HCT116 (cell line): ENCODE data around the gene KIRREL3.

Experiments used
- ATF3 ChIP-seq: IDR thresholded peaks from 2 replicates; pipeline ENCODE4 v1.6.1; 2012
- CTCF ChIP-seq, 3 experiments: fragments of 200-600 bp in 1 of 3; sonication (generic) in 1 of 3; IDR thresholded peaks in 2 of 3; conservative IDR thresholded peaks in 1 of 3; 2 replicates each; pipeline ENCODE4 v1.5.1; 2012 to 2017; ENCODE audit warnings: low read depth in 2 of 3, low read length in 2 of 3, antibody characterized with exemption in 1 of 3, borderline replicate concordance in 1 of 3, control low read depth in 1 of 3, mild to moderate bottlenecking in 1 of 3, mixed read lengths in 1 of 3, mixed run types in 1 of 3, moderate library complexity in 1 of 3; ENCODE audit not compliant: insufficient read depth in 1 of 3
- SIN3A ChIP-seq: IDR thresholded peaks from 2 replicates; pipeline ENCODE4 v1.6.1; 2012; ENCODE audit warnings: low read depth
- YY1 ChIP-seq: IDR thresholded peaks from 2 replicates; pipeline ENCODE4 v1.6.1; 2011; ENCODE audit warnings: low read length, low read depth, moderate library complexity, mild to moderate bottlenecking; ENCODE audit not compliant: insufficient replicate concordance; ENCODE audit errors: extremely low read depth
- ZNF274 ChIP-seq: fragments of 200-500 bp; sonication (Bioruptor generic); IDR thresholded peaks from 2 replicates; pipeline ENCODE4 v1.6.1; 2014; ENCODE audit warnings: mild to moderate bottlenecking, low read depth, low read length, inconsistent platforms

DNA sequence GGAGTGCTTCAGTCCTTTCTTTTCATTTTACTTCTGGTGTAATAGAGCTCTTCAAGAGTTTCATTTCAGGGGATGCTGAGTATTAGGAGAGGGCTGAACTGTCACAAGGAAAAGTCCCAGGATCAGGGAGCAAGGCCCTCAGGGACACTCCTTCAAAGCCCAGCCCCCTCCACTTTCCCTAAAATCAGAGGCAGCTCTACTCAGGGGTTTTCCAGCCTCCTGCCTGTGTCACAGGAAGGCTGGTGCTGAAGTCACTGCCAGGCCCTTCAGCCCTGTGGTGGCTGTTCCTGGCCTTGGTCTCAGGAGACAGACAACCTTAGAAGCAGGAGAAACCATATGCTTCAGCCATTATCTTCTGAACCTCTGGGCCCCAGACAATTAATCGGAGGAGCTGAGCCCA lies 36.4 kb upstream of the KIRREL3 start:
- TF ChIP-seq YY1 (no peak), CTCF (IDR thresholded peaks at IDR 0.05 in 2 of 3, conservative IDR thresholded peaks at IDR 0.05 in 1 of 3; ENCODE audit: borderline replicate concordance in 1 of 3, insufficient read depth in 1 of 3, low read depth in 2 of 3, low read length in 2 of 3) (no peak), ATF3 (no peak), SIN3A (no peak), ZNF274 (no peak)
